Glutamatergic neuron (in vitro differentiated cells): ENCODE data around the gene NLRP3. TPM values are rescaled to one million over a fixed set of nuclear protein-coding genes. Genes with fewer than 3 reads are reported as not detected.

ENCODE experiments used
- DNase-seq: peaks from one replicate; pipeline ENCODE4 v3.0.0; 2022
- H3K27ac Mint-ChIP-seq: one replicate; pipeline ENCODE4 v1.8.0; 2020; ENCODE audit warnings: mild to moderate bottlenecking, mixed read lengths, inconsistent platforms; ENCODE audit not compliant: unreplicated experiment
- H3K27me3 Mint-ChIP-seq: one replicate; pipeline ENCODE4 v1.8.0; 2020; ENCODE audit warnings: mild to moderate bottlenecking, moderate library complexity, mixed read lengths, inconsistent platforms; ENCODE audit not compliant: unreplicated experiment
- H3K36me3 Mint-ChIP-seq: one replicate; pipeline ENCODE4 v1.8.0; 2020; ENCODE audit warnings: mild to moderate bottlenecking, mixed read lengths, inconsistent platforms; ENCODE audit not compliant: unreplicated experiment
- H3K4me1 Mint-ChIP-seq: one replicate; pipeline ENCODE4 v1.8.0; 2020; ENCODE audit warnings: mild to moderate bottlenecking, low read depth, mixed read lengths, inconsistent platforms; ENCODE audit not compliant: unreplicated experiment
- H3K4me3 Mint-ChIP-seq: one replicate; pipeline ENCODE4 v1.8.0; 2020; ENCODE audit warnings: mild to moderate bottlenecking, mixed read lengths, inconsistent platforms; ENCODE audit not compliant: unreplicated experiment
- H3K9me3 Mint-ChIP-seq: one replicate; pipeline ENCODE4 v1.8.0; 2020; ENCODE audit warnings: mild to moderate bottlenecking, moderate library complexity, mixed read lengths, inconsistent platforms; ENCODE audit not compliant: unreplicated experiment
- total RNA-seq: library from RNA; stranded (reverse); fragmentation: NEBNext Ultra II Directional; extraction: Animal tissue kit (Norgen Biotek cat#: 25700); gene quantifications from one replicate; pipeline ENCODE4 v1.2.1, GENCODE V29; 2021; ENCODE audit not compliant: unreplicated experiment
- TF ChIP-seq, protein P1 (sequence below): fragments of 200-600 bp; sonication (generic); IDR thresholded peaks from one replicate; pipeline ENCODE4 v1.5.0; 2021; ENCODE audit not compliant: partially characterized antibody, unreplicated experiment

NLRP3 gene
- total RNA-seq, 1 donor from 2014 or later, result not detected

DNA sequence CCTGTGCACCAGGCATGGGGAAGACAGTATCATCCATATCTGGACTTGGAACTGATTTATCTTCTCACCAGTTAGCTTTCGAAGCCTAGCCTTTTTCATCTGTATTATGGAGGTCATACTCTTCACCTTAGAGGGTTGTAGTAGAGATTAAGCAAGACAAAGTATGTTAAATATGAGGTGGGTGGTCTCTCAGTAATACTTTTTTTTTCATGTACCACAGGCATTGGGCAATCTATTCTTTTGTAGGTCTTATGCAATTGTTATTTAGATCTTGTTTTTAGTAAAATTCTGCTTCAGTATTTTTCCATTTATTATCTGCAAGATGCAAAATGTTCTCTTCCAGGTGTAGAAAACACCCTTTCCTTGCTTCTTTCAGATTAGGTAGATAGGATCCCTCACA, 77.1 kb downstream of the NLRP3 start:
- Mint-ChIP-seq H3K4me1 (no peaks in the 10 kb centered on the region), H3K27ac (no peak overlapping the region), H3K27me3 (no peaks in the 10 kb centered on the region), H3K4me3 (no peak overlapping the region), H3K36me3 (no peaks in the 10 kb centered on the region), H3K9me3 (no peaks in the 10 kb centered on the region)
- no peak for DNase-seq
- TF ChIP-seq, protein P1, sequence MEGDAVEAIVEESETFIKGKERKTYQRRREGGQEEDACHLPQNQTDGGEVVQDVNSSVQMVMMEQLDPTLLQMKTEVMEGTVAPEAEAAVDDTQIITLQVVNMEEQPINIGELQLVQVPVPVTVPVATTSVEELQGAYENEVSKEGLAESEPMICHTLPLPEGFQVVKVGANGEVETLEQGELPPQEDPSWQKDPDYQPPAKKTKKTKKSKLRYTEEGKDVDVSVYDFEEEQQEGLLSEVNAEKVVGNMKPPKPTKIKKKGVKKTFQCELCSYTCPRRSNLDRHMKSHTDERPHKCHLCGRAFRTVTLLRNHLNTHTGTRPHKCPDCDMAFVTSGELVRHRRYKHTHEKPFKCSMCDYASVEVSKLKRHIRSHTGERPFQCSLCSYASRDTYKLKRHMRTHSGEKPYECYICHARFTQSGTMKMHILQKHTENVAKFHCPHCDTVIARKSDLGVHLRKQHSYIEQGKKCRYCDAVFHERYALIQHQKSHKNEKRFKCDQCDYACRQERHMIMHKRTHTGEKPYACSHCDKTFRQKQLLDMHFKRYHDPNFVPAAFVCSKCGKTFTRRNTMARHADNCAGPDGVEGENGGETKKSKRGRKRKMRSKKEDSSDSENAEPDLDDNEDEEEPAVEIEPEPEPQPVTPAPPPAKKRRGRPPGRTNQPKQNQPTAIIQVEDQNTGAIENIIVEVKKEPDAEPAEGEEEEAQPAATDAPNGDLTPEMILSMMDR, result no peak

DNA sequence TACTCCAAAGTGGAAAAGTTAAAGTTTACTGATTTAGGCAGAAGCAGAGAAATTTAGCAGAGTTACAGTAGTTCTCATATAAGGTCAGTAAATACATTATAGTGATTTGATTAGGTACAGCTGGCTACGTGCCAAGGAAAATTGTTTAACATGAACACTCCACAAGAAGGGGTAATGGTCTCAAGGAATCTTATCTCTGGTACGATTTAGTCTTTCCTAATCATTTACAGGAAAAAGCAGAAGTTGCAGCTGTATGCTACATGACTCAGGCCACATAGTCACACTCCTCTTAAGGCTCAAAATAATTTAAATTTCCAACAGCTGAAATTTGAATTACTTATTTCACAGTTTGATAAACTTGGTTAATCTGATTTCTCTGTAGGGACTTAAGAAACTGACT, 78.8 kb downstream of the NLRP3 start:
- H3K4me3 Mint-ChIP-seq, result no peak overlapping the region
- DNase-seq, result no peak
- TF ChIP-seq, protein P1, result no peak
- no peaks in the 10 kb centered on the region for H3K9me3 Mint-ChIP-seq
- H3K27me3 Mint-ChIP-seq, result no peaks in the 10 kb centered on the region
- no peaks in the 10 kb centered on the region for H3K4me1 Mint-ChIP-seq
- H3K27ac Mint-ChIP-seq, result no peak overlapping the region
- no peaks in the 10 kb centered on the region for H3K36me3 Mint-ChIP-seq

DNA sequence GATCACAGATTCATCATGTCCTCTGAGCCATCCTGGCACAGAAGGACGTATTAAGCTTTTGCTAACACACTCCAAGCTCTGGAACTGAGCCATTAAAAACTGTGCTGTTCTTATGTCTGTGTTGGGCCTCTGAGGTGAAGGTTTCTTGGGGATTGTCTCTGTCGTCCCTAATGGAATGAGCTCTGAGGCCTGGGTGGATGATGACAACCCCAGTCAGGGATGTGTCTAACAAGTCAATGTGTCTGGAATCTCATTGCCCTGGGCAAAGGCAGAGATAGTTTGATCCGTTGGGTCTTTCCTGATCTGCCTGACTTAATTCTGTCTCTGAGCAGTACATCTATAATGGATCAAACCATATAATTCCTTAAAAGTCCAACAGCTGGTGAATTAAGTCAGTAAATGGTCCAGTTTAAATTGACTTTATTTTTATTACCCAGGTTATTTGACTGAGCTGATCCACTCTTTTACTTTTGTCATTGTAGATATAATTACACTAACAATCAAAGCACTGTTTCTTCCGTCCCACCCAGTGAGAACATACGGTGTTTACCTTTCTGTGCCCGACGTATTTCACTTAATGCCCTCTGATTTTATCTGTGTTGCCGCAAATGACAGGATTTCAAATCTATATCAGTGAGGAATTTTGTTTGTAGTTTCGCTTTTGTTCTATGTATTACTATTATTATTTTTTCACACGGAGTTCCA, 80.8 kb downstream of the NLRP3 start:
- no peaks in the 10 kb centered on the region for H3K9me3 Mint-ChIP-seq
- H3K4me3 Mint-ChIP-seq, result no peak overlapping the region
- H3K4me1 Mint-ChIP-seq, result no peaks in the 10 kb centered on the region
- H3K36me3 Mint-ChIP-seq, result no peaks in the 10 kb centered on the region
- no peaks in the 10 kb centered on the region for H3K27me3 Mint-ChIP-seq
- DNase-seq, result no peak
- no peak overlapping the region for H3K27ac Mint-ChIP-seq
- TF ChIP-seq, protein P1, result no peak

Other genes with a start within 250 kb of the NLRP3 start
- 137 TPM for gene ZNF124, start 244.2 kb upstream of the NLRP3 start, total RNA-seq
- not detected for gene VN1R5, start 160.1 kb upstream of the NLRP3 start, total RNA-seq
- gene ZNF496, start 84.3 kb upstream of the NLRP3 start, total RNA-seq, result 60.5 TPM
- gene OR2B11, start 41.9 kb downstream of the NLRP3 start, total RNA-seq, result not detected
- not detected for gene OR2C3, start 120.3 kb downstream of the NLRP3 start, total RNA-seq
- gene GCSAML, start 133.0 kb downstream of the NLRP3 start, total RNA-seq, result not detected
- gene OR2G2, start 172.2 kb downstream of the NLRP3 start, total RNA-seq, result not detected
- gene OR2G3, start 189.4 kb downstream of the NLRP3 start, total RNA-seq, result not detected